Activated effector memory CD4-positive, alpha-beta T cell treated with anti-CD3 and anti-CD28 coated beads, Interleukin-2, amount 50 U/mL, for 16 hours (primary cell): Measurements from ENCODE around the gene FBLIM1.

Source experiments
- DNase-seq: peaks from one replicate; pipeline ENCODE4 v3.0.0-alpha.2; 2020

The FBLIM1 gene

GRCh38 chr1:15748690-15749398 is 9.8 kb upstream of the FBLIM1 start:
- no peak for DNase-seq

- no peak for DNase-seq
These were observed 8.9 kb upstream of the FBLIM1 start for GRCh38 chr1:15749399-15750291.

- DNase-seq = peak; percentile 44
These were observed 7.7 kb upstream of the FBLIM1 start for GRCh38 chr1:15750924-15751323.

GRCh38 chr1:15751717-15752116 is 6.9 kb upstream of the FBLIM1 start:
- no peak for DNase-seq

- DNase-seq = no peak
These were observed 4.8 kb upstream of the FBLIM1 start for GRCh38 chr1:15753776-15754175.

GRCh38 chr1:15755021-15755645 is 3.5 kb upstream of the FBLIM1 start:
- no peak for DNase-seq

GRCh38 chr1:15755646-15756040 is 3.0 kb upstream of the FBLIM1 start:
- DNase-seq = no peak

GRCh38 chr1:15756143-15757015 is 2.2 kb upstream of the FBLIM1 start:
- DNase-seq = no peak

GRCh38 chr1:15757016-15757543 is 1.5 kb upstream of the FBLIM1 start:
- DNase-seq = no peak

GRCh38 chr1:15757575-15758342 is 836 bp upstream of the FBLIM1 start:
- no peak for DNase-seq

- no peak for DNase-seq
These were observed 512 bp downstream of the FBLIM1 start for GRCh38 chr1:15758953-15759661.

- no peak for DNase-seq
These were observed 2.1 kb downstream of the FBLIM1 start for GRCh38 chr1:15760520-15761211.

- no peak for DNase-seq
These were observed 3.0 kb downstream of the FBLIM1 start for GRCh38 chr1:15761366-15762128.

GRCh38 chr1:15762546-15762945 is 4.0 kb downstream of the FBLIM1 start:
- DNase-seq = no peak

GRCh38 chr1:15764269-15764764 is 5.7 kb downstream of the FBLIM1 start:
- DNase-seq = no peak

GRCh38 chr1:15764890-15765289 is 6.3 kb downstream of the FBLIM1 start:
- DNase-seq = no peak

GRCh38 chr1:15765495-15766194 is 7.0 kb downstream of the FBLIM1 start:
- DNase-seq = no peak

GRCh38 chr1:15767941-15768340 is 9.3 kb downstream of the FBLIM1 start:
- DNase-seq = no peak

GRCh38 chr1:15768388-15768787 is 9.8 kb downstream of the FBLIM1 start:
- no peak for DNase-seq
